ENCODE results near the gene KRTAP12-3.
"Not testable (repeated sequence)": the region's sequence is repeated elsewhere in the genome, so short reads cannot be mapped to it uniquely, and the experiment has no call there.

KRTAP12-3 gene

GRCh38 chr21:44657635-44658540 is at the start of gene KRTAP12-3:
KRTAP12-3 (plus strand) TSS chr21:44657932; CDS start chr21:44657980, 48 bp downstream.
- peak; percentile 68 for DNase-seq

GRCh38 chr21:44609193-44609592 is 48.5 kb upstream of the KRTAP12-3 start:
- DNase-seq: no peak

GRCh38 chr21:44610157-44610843 is 47.4 kb upstream of the KRTAP12-3 start:
- not testable (repeated sequence) for DNase-seq

- DNase-seq: no peak
Measured at GRCh38 chr21:44611551-44611950, 46.2 kb upstream of the KRTAP12-3 start.

GRCh38 chr21:44612029-44612486 is 45.7 kb upstream of the KRTAP12-3 start, which contains the start of gene KRTAP10-8:
KRTAP10-8 (plus strand) TSS chr21:44612079; CDS start chr21:44612101, 22 bp downstream.
- no peak for DNase-seq

GRCh38 chr21:44612669-44613229 is 45.0 kb upstream of the KRTAP12-3 start:
- no peak for DNase-seq

- no peak for DNase-seq
Measured at GRCh38 chr21:44613386-44614155, 44.2 kb upstream of the KRTAP12-3 start.

GRCh38 chr21:44614161-44614631 is 43.5 kb upstream of the KRTAP12-3 start:
- no peak for DNase-seq

GRCh38 chr21:44614961-44615391 is 42.8 kb upstream of the KRTAP12-3 start:
- no peak for DNase-seq

- no peak for DNase-seq
Measured at GRCh38 chr21:44615466-44615865, 42.3 kb upstream of the KRTAP12-3 start.

- no peak for DNase-seq
Measured at GRCh38 chr21:44615911-44616590, 41.7 kb upstream of the KRTAP12-3 start.

- no peak for DNase-seq
Measured at GRCh38 chr21:44616591-44616926, 41.2 kb upstream of the KRTAP12-3 start.

GRCh38 chr21:44617071-44617501 is 40.6 kb upstream of the KRTAP12-3 start:
- no peak for DNase-seq

- DNase-seq: peak; percentile 56
Measured at GRCh38 chr21:44618504-44618903, 39.2 kb upstream of the KRTAP12-3 start.

GRCh38 chr21:44618909-44619308 is 38.8 kb upstream of the KRTAP12-3 start:
- no peak for DNase-seq

GRCh38 chr21:44619886-44620285 is 37.8 kb upstream of the KRTAP12-3 start:
- no peak for DNase-seq

- no peak for DNase-seq
Measured at GRCh38 chr21:44623575-44623974, 34.2 kb upstream of the KRTAP12-3 start.

- DNase-seq: no peak
Measured at GRCh38 chr21:44625756-44626155, 32.0 kb upstream of the KRTAP12-3 start.

- DNase-seq: no peak
Measured at GRCh38 chr21:44626262-44626661, 31.5 kb upstream of the KRTAP12-3 start.

- no peak for DNase-seq
Measured at GRCh38 chr21:44626673-44627143, 31.0 kb upstream of the KRTAP12-3 start, which contains the start of gene KRTAP10-9. KRTAP10-9 (plus strand) TSS chr21:44627093; CDS start chr21:44627172, 79 bp downstream.

GRCh38 chr21:44627181-44627822 is 30.4 kb upstream of the KRTAP12-3 start:
- DNase-seq: not testable (repeated sequence)
